Neural cell (in vitro differentiated cells): ENCODE results near the gene TPSB2. TPM values are rescaled to one million over a fixed set of nuclear protein-coding genes. Genes with fewer than 3 reads are reported as not detected.

Experiments
- H2AFZ ChIP-seq: fragments of 200-600, 300-800 bp; sonication (generic), shearing (Covaris generic); 2 replicates; pipeline ENCODE4 v1.6.0; 2014; ENCODE audit warnings: low read depth, mild to moderate bottlenecking, antibody characterized with exemption, low read length, moderate library complexity
- H3F3A ChIP-seq: fragments of 200-600 bp; shearing (Covaris generic); 2 replicates; pipeline ENCODE4 v1.6.1; 2016; ENCODE audit warnings: mild to moderate bottlenecking, moderate library complexity, mixed read lengths, antibody characterized with exemption, low read length; ENCODE audit not compliant: insufficient read depth, poor library complexity, severe bottlenecking
- H3K27ac ChIP-seq: fragments of 200-600, 300-800 bp; sonication (generic), shearing (Covaris generic); 2 replicates; pipeline ENCODE4 v1.5.1; 2014; ENCODE audit warnings: mild to moderate bottlenecking, low read length, moderate library complexity
- H3K27me3 ChIP-seq: fragments of 300-800, 200-600 bp; sonication (generic), shearing (Covaris generic); 2 replicates; pipeline ENCODE4 v1.6.0; 2014; ENCODE audit warnings: mild to moderate bottlenecking, low read depth, low read length, moderate library complexity; ENCODE audit not compliant: insufficient read depth
- H3K36me3 ChIP-seq: fragments of 300-800, 200-600 bp; sonication (generic), shearing (Covaris generic); 2 replicates; pipeline ENCODE4 v1.5.1; 2014; ENCODE audit warnings: mild to moderate bottlenecking, antibody characterized with exemption, low read length, moderate library complexity; ENCODE audit not compliant: insufficient read depth
- H3K4me2 ChIP-seq: fragments of 300-800, 200-600 bp; sonication (generic), shearing (Covaris generic); 2 replicates; pipeline ENCODE4 v1.6.0; 2014; ENCODE audit warnings: mild to moderate bottlenecking, low read length
- H3K4me3 ChIP-seq: fragments of 300-800, 200-600 bp; sonication (generic), shearing (Covaris generic); 2 replicates; pipeline ENCODE4 v1.5.1; 2014; ENCODE audit warnings: mild to moderate bottlenecking, low read length, moderate library complexity
- H3K79me2 ChIP-seq: fragments of 200-600 bp; shearing (Covaris generic); replicated peaks from 2 replicates; pipeline ENCODE4 v1.6.0; 2014; ENCODE audit warnings: mild to moderate bottlenecking, low read length, moderate library complexity; ENCODE audit not compliant: insufficient read depth
- H3K9ac ChIP-seq: fragments of 300-800, 200-600 bp; sonication (generic), shearing (Covaris generic); 2 replicates; pipeline ENCODE4 v1.6.1; 2016; ENCODE audit warnings: mild to moderate bottlenecking, low read length, mixed read lengths
- H3K9me2 ChIP-seq: fragments of 200-600 bp; shearing (Covaris generic); 2 replicates; pipeline ENCODE4 v1.6.1; 2016; ENCODE audit warnings: mild to moderate bottlenecking, low read length, mixed read lengths; ENCODE audit not compliant: insufficient read depth
- H3K9me3 ChIP-seq: fragments of 200-600, 300-800 bp; sonication (generic), shearing (Covaris generic); 2 replicates; pipeline ENCODE4 v1.6.1; 2016; ENCODE audit warnings: mild to moderate bottlenecking, mixed run types, low read length, moderate library complexity, mixed read lengths
- H4K20me1 ChIP-seq: fragments of 200-600 bp; shearing (Covaris generic); 2 replicates; pipeline ENCODE4 v1.6.1; 2016; ENCODE audit warnings: mild to moderate bottlenecking, mixed run types; ENCODE audit not compliant: insufficient read depth
- EP300 ChIP-seq: fragments of 450-650 bp; conservative IDR thresholded peaks from 2 replicates; pipeline ENCODE4 v1.6.1; 2014; ENCODE audit warnings: antibody characterized with exemption, mild to moderate bottlenecking, moderate library complexity; ENCODE audit not compliant: poor library complexity, severe bottlenecking
- EZH2 ChIP-seq: fragments of 200-600, 300-800 bp; shearing (Covaris generic), sonication (generic); IDR thresholded peaks from 2 replicates; pipeline ENCODE4 v1.6.1; 2014; ENCODE audit warnings: antibody characterized with exemption, low read length, borderline replicate concordance, mild to moderate bottlenecking; ENCODE audit not compliant: insufficient read depth, poor library complexity, severe bottlenecking
- MXI1 ChIP-seq: fragments of 450-650 bp; conservative IDR thresholded peaks from 2 replicates; pipeline ENCODE4 v1.6.1; 2014; ENCODE audit warnings: antibody characterized with exemption, mild to moderate bottlenecking; ENCODE audit not compliant: poor library complexity, severe bottlenecking
- POLR2AphosphoS5 ChIP-seq: IDR thresholded peaks from 2 replicates; pipeline ENCODE4 v1.6.1; 2012
- RAD21 ChIP-seq: fragments of 450-650 bp; conservative IDR thresholded peaks from 2 replicates; pipeline ENCODE4 v1.6.1; 2014; ENCODE audit warnings: antibody characterized with exemption, mild to moderate bottlenecking, moderate library complexity
- REST ChIP-seq: IDR thresholded peaks from 2 replicates; pipeline ENCODE4 v1.6.1; 2012; ENCODE audit warnings: borderline replicate concordance
- SMC3 ChIP-seq: fragments of 450-650 bp; conservative IDR thresholded peaks from 2 replicates; pipeline ENCODE4 v1.6.1; 2014; ENCODE audit warnings: antibody characterized with exemption, mild to moderate bottlenecking, moderate library complexity; ENCODE audit not compliant: poor library complexity
- TAF1 ChIP-seq: IDR thresholded peaks from 2 replicates; pipeline ENCODE4 v1.6.1; 2012; ENCODE audit warnings: low read depth
- polyA plus RNA-seq: library from polyadenylated mRNA; depleted of rRNA; stranded (reverse); fragments of >200 nt; gene quantifications from 2 replicates; pipeline ENCODE4 v1.2.3, GENCODE V29; 2014
- TF ChIP-seq, protein P1 (sequence below): fragments of 450-650 bp; IDR thresholded peaks from 2 replicates; pipeline ENCODE4 v1.5.1; 2014; ENCODE audit warnings: antibody characterized with exemption, mild to moderate bottlenecking, moderate library complexity; ENCODE audit not compliant: poor library complexity, severe bottlenecking

TPSB2 gene
- polyA plus RNA-seq, 1 donor from 2014 or later = not detected

- no peak overlapping the region for H3K4me2 ChIP-seq
- no peaks in the 10 kb centered on the region for H3K9me2 ChIP-seq
- no peak overlapping the region for H3K9ac ChIP-seq
- H3F3A ChIP-seq = no peaks in the 10 kb centered on the region
- H3K79me2 ChIP-seq = no peaks in the 10 kb centered on the region
- no peaks in the 10 kb centered on the region for H3K9me3 ChIP-seq
- H4K20me1 ChIP-seq = no peaks in the 10 kb centered on the region
- no peak overlapping the region for H3K27ac ChIP-seq
- no peak overlapping the region for H2AFZ ChIP-seq
- TF ChIP-seq REST = no peak
- no peak for TF ChIP-seq POLR2AphosphoS5
- TF ChIP-seq MXI1 = no peak
- no peak for TF ChIP-seq TAF1
- TF ChIP-seq, protein P1, sequence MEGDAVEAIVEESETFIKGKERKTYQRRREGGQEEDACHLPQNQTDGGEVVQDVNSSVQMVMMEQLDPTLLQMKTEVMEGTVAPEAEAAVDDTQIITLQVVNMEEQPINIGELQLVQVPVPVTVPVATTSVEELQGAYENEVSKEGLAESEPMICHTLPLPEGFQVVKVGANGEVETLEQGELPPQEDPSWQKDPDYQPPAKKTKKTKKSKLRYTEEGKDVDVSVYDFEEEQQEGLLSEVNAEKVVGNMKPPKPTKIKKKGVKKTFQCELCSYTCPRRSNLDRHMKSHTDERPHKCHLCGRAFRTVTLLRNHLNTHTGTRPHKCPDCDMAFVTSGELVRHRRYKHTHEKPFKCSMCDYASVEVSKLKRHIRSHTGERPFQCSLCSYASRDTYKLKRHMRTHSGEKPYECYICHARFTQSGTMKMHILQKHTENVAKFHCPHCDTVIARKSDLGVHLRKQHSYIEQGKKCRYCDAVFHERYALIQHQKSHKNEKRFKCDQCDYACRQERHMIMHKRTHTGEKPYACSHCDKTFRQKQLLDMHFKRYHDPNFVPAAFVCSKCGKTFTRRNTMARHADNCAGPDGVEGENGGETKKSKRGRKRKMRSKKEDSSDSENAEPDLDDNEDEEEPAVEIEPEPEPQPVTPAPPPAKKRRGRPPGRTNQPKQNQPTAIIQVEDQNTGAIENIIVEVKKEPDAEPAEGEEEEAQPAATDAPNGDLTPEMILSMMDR = no peak
- TF ChIP-seq SMC3 = no peak
- TF ChIP-seq EZH2 = no peak
- no peak for TF ChIP-seq RAD21
- TF ChIP-seq EP300 = no peak
- H3K27me3 ChIP-seq = peaks cover 15% of the 10 kb centered on the region
- no peak overlapping the region for H3K4me3 ChIP-seq
- H3K36me3 ChIP-seq = no peaks in the 10 kb centered on the region
Measured at GRCh38 chr16:1258225-1258600, 28.2 kb upstream of the TPSB2 start.

DNA sequence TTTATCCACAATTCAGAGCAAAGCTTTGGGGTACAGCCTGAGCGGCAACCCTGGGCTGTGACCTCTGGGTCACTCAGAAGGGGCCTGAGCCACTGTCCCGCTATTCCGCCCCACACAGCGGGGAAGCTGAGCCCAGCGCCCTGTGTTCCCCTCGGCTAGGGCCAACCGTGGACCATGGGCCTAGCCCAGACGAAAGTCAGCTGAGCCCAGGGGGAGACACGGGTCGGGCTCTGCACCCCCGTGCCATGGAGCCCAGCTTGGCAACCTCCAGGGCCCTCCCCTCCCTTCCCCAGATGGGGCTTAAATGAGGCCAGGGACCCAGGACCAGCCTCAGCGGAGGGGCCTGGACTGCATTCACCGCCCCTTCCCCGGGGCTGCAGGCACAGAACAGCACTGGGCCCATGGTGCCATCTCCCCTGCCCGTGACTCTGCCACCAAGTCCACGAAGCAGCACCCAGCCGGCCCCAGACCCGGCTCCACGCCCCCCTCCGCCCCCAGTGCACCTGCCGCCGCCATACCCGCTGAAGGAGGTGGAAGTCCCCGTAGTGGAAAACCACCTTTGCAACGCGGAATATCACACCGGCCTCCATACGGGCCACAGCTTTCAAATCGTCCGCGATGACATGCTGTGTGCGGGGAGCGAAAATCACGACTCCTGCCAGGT is 27.7 kb upstream of the TPSB2 start:
- Histone ChIP-seq H4K20me1 (no peaks in the 10 kb centered on the region), H3K27me3 (peaks cover 15% of the 10 kb centered on the region), H3K36me3 (no peaks in the 10 kb centered on the region), H3K79me2 (no peaks in the 10 kb centered on the region), H3K9ac (no peak overlapping the region), H2AFZ (no peak overlapping the region), H3K4me2 (no peak overlapping the region), H3K4me3 (no peak overlapping the region), H3K27ac (no peak overlapping the region), H3F3A (no peaks in the 10 kb centered on the region), H3K9me2 (no peaks in the 10 kb centered on the region), H3K9me3 (no peaks in the 10 kb centered on the region)
- TF ChIP-seq EP300 = no peak
- TF ChIP-seq, protein P1 = no peak
- no peak for TF ChIP-seq POLR2AphosphoS5
- TF ChIP-seq SMC3 = no peak
- TF ChIP-seq REST = no peak
- no peak for TF ChIP-seq EZH2
- TF ChIP-seq TAF1 = no peak
- TF ChIP-seq MXI1 = no peak
- TF ChIP-seq RAD21 = no peak
